DOHH2 (cell line): ENCODE data around the gene LCN10.

Experiments
- CTCF ChIP-seq: fragments of 200-600 bp; sonication (generic); IDR thresholded peaks from one replicate; pipeline ENCODE4 v1.5.1; 2014; ENCODE audit warnings: antibody characterized with exemption, mild to moderate bottlenecking, low read depth, low read length; ENCODE audit not compliant: poor library complexity, severe bottlenecking
- EZH2phosphoT487 ChIP-seq: fragments of 200-600 bp; sonication (generic); IDR thresholded peaks from 2 replicates; pipeline ENCODE4 v1.6.1; 2017; ENCODE audit warnings: borderline replicate concordance, mild to moderate bottlenecking, antibody characterized with exemption, low read length, moderate library complexity, mixed read lengths

DNA sequence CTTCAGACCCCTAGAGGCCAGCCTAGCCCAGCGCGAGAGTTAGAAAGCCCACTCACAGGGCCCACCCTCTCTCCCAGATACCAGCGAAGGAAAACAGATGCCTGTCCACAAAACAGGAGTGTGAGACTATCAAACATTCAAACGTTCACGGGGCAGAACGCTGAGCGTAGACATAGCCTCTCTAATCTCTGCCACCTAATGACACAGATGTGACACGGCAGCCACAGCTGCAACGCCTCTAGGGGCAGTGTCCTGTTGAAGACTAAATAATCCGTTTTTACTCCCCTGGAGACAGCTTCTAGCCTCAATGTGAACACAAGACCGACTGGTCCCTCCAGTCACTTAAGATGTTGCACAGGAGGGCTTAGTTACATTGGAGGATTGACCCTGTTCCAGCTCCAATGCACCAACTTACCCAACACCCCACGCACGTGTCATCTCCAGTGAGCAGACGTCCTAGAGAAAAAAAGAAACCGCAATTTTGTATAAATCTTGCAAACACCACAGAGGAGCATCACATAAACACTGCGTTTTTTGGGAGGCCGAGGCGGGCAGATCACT lies 16.0 kb downstream of the LCN10 start:
- TF ChIP-seq CTCF (peak; percentile 82), EZH2phosphoT487 (no peak)
